GM18517 (cell line): ENCODE results near the gene TUFT1.
"Not testable (repeated sequence)": the region's sequence is repeated elsewhere in the genome, so short reads cannot be mapped to it uniquely, and the experiment has no call there.

Source experiments
- ATAC-seq: cut with Tn5 transposase; IDR thresholded peaks from one replicate; pipeline ENCODE4 v1.9.1; 2021; ENCODE audit warnings: mild to moderate bottlenecking, moderate library complexity; ENCODE audit not compliant: unreplicated experiment

The TUFT1 gene

DNA sequence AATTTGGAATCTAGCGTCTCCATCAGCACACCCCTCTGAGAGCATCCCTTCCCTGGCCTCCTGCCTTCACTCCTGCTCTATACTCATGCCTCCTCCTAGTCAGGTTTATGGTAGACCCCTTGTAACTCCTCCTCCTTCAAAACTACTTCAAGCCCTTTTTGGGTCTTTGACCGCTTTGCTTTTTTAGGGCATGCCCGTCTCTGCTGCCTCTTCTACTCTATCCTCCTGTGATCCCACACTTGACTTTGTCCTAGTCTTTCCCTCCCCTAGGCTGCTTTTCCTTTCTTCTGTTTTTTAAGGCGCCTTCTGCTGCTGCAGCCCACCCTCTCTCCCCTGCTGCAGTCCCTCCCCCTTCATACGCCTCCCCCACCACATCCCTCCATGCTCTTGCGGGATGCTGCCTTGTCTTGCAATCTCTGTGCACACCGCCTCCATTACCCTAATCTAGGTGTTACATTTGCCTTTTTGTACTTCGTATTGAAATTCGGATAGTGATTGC, 73.2 kb downstream of the TUFT1 start:
- ATAC-seq = no peak

DNA sequence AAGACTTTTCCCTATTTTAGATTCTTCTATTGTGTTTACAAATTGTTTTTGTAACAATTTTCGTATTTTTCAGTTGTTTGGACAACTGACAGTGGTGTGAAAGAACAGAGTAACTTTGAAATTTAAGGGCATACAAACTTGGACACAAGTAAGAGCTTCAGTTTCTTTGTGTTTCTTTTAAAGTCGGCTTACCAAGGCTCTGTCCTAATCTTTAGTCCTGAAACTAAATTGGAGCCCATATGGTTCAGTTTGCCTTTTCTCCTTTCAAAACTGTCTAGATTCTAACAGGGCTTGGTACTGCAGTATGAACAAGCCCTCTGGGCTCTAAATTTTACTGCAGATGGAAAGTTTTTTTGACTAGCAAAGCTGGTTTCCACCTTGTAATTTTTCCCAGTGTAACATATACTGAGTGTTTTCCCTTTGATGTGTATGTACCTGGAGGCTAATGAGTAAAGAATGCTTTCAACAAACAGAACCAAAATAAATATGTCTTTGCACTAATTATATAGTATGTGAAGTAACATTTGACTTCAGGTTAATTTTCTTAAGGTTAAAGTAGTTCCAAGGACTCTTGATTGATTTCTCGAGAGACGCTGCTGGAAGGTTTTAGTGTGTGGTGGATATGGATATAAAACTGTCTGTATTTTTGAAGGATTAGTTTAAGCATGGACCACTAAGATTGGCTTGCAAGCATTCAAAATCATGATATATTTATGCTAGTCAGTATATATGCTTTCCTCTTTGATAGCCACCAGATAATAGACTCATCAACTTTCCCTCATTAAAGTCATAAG, 75.8 kb downstream of the TUFT1 start:
- no peak for ATAC-seq

DNA sequence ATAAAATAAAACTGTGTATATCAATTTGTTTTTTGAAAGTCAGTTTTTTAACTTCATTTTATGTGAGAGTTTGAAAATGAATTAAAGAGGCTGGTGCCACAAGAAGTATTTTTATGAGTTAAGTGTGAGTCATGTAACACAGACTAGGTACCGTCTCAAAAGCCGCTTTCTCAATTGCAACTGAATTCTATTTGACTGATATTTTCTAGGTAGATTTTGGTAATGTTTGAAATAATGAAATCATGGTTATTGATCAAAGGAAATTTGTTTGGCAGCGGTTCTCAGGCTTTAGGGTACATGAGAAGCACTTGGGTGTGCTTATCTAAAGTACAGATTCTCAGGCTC, 76.4 kb downstream of the TUFT1 start:
- no peak for ATAC-seq

DNA sequence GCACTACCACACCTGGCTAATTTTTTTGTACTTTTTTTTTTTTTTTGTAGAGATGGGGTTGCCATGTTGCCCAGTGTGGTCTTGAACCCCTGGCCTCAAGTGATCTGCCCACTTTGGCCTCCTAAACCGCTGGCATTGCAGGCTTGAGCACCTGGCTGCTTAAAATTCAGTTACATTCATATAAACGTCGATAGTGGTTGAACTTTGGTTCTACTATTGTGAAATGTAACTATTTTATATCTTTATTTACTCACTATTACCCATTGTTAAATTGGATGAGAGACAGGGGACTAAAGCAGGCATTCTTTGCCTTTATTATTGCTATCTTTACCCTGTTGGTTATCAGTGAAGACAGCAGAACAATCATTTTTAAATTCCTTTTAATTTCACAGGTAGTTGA, 77.9 kb downstream of the TUFT1 start:
- ATAC-seq = no peak

DNA sequence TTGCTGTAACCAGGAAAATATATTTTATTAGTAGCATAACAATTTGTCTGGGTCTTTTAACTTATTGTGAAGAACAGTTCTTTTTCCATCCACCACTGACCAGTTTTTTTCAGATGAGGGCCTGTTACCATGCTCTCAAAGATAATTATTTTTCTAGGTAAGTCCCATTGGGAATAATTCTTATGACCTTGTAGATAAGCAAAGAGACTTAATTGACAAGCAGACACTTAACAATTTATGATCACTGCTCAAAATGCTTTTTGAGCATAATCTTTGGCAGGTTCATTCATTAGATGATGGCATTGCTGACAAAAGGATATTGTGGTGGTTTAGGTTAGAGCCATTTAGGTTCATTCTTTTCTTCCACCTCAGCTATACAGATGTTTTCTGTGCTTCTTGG, 78.4 kb downstream of the TUFT1 start:
- no peak for ATAC-seq

DNA sequence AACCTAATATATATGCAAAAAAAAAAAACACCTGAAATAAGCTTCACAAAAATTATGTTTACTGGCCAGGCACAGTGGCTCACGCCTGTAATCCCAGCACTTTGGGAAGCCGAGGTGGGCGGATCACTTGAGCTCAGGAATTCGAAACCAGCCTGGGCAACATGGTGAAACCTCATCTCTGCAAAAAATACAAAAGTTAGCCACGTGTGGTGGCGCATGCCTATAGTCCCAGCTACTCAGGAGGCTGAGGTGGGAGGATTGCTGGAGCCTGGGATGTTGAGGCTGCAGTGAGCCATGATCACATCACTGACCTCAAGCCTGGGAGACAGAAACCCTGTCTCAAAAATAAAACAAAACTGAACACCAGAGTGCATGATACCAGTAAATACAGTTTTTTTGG, 78.9 kb downstream of the TUFT1 start:
- not testable (repeated sequence) for ATAC-seq

DNA sequence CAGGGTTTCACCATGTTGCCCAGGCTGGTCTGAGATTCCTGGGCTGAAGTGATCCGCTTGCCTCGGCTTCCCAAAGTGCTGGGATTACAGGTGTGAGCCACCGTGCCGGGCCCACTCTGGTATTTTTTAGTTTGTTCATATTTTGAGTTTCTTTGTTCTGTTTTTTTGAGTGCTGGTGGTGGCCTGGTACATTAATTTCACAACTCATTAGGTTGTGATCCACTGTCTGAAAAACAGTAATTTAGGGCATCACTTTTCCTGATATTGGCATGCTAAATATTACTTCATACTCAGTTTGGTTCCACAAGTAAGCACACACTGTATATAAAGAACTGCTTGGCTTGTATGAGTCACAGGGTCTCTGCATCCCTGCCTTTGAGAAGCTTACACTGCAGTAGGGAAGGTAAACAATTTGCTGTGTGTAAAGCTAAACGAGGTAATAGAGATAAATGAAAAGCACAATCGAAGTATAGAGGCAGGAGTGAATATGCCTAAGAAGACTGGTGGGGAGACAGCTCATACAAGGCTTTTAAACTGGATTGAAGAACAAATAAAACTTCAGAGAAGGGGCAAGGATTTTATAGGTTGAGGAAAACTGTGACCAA, 79.5 kb downstream of the TUFT1 start:
- ATAC-seq = no peak

DNA sequence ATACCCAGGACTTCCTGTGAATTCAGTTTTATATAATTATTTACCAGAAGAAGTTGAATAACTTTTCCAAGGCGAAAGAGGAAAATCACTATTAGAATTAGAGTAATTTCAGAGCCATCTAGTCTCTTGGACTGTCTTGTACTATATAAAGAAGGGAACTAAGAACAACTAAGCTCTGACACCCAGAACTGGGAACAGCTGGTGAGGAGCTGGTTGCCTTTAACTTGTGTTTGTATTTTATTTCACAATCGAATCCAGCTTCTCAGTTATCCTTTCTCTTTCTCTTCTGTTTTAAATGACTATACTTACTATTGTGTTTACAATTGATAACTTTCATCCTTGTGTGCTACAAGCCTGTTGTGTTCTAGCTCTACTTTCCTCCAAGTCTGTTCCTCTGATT, 80.2 kb downstream of the TUFT1 start:
- no peak for ATAC-seq

DNA sequence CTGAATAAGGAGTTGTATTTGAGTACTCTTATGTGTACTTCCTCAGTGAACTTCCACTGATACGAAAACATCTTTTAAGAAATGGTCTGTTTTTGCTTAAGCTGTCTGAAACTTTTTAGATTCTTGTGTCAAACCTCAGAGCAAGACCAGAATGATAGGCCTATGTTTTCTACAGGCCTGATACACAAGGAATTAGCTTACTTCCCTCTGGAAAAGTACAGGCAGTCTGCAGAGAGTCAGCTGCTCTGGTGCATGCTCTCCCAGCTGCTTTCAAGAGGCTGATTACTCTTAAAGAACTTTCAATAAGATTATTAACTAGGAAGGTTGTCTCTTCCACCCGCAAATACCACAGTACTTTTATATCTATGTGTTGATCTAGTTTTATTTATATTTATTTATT, 81.2 kb downstream of the TUFT1 start:
- no peak for ATAC-seq

DNA sequence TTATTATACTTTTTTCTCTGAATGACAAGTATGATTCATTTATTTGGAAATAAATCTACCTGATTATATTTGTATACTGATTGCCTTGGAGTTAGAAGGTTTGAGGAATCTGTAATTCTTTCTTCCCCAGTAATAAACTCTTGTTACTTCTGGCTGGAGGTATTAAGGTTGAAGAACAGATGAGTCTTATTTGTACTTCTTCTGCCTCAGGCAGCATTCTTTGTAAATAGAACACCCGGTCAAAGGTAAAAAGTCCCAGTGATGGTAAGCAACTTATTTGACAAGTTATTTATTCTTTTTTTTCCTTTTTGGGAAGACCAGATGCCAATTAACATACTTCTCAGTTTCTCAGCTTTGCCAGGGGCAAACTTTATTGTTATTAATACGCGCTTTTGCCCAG, 84.7 kb downstream of the TUFT1 start:
- ATAC-seq = no peak

DNA sequence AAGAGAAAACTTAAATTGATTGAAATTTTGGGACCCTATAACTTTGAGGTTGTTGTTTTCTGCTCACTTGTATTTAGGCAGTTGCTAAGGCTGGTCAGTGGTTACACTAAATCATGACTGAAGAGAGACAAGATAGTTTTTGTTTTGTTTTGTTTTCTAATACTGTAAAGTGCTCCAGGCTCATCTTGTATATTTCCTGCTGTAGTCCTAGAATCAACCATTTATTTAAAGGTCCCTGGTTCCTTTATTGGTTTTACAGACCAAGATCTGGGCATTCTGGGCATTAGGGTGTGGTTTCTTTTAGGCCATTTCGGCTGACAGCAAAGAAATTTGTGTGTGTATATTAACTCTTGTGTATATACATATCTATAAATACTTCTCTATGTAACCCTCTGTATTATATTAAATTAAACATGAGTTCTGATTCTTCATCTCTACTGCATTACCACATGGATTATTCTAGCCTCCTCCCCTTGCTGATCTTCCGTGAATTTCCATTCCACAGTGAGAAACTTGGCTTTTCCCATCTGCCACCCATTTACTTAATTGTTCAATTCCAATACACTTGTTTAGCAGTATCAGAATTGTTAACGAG, 86.7 kb downstream of the TUFT1 start:
- no peak for ATAC-seq

DNA sequence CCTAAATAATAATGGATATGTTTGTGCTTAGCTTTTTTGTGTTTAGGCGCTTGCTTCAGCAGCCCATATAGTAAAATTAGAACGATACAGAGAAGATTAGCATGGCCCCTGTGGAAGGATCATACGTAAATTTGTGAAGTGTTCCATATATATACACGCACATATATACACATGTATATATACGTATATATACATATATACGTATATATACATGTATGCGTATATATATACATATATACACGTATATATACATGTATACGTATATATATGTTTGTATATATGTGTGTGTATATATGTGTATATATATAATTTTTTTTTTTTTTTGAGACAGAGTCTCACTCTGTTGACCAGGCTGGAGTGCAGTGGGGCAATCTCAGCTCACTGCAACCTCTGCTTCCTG, 89.2 kb downstream of the TUFT1 start:
- no peak for ATAC-seq
